PFSK-1 (cell line): ENCODE measurements around the gene RALBP1.

ENCODE experiments used
- FOXP2 ChIP-seq: optimal IDR thresholded peaks from 2 replicates; pipeline ENCODE3; 2011; ENCODE audit warnings: borderline replicate concordance, control low read depth, inconsistent platforms; ENCODE audit not compliant: insufficient read depth; ENCODE audit errors: extremely low read length, extremely low read depth
- POLR2AphosphoS5 ChIP-seq: IDR thresholded peaks from 2 replicates; pipeline ENCODE4 v1.6.1; 2012; ENCODE audit warnings: low read depth, mild to moderate bottlenecking, control low read depth, low read length, moderate library complexity
- REST ChIP-seq, 2 experiments: IDR thresholded peaks; 2 replicates each; pipeline versions ENCODE4 v1.6.1 to v1.8.0; 2011 to 2012; ENCODE audit warnings: low read depth in 2 of 2, low read length in 2 of 2, control low read depth in 1 of 2, inconsistent platforms in 1 of 2, mild to moderate bottlenecking in 1 of 2, moderate library complexity in 1 of 2; ENCODE audit not compliant: insufficient read depth in 1 of 2
- SIN3A ChIP-seq: IDR thresholded peaks from 2 replicates; pipeline ENCODE4 v1.6.1; 2012; ENCODE audit warnings: mild to moderate bottlenecking, low read length, moderate library complexity, borderline replicate concordance; ENCODE audit not compliant: insufficient read depth
- TAF1 ChIP-seq: IDR thresholded peaks from 2 replicates; pipeline ENCODE4 v1.6.1; 2012; ENCODE audit warnings: low read length, control low read depth, borderline replicate concordance; ENCODE audit not compliant: insufficient read depth

Gene RALBP1

GRCh38 chr18:9474108-9474982 is 968 bp upstream of the RALBP1 start:
- TF ChIP-seq SIN3A (no peak), REST (IDR thresholded peaks at IDR 0.05; ENCODE audit: insufficient read depth in 1 of 2, low read depth in 2 of 2, low read length in 2 of 2) (no peak), POLR2AphosphoS5 (no peak), TAF1 (no peak), FOXP2 (no peak)

GRCh38 chr18:9475643-9476591 is 604 bp downstream of the RALBP1 start:
- no peak for TF ChIP-seq TAF1
- TF ChIP-seq FOXP2 = no peak
- TF ChIP-seq POLR2AphosphoS5 = no peak
- no peak for TF ChIP-seq REST (IDR thresholded peaks at IDR 0.05; ENCODE audit: insufficient read depth in 1 of 2, low read depth in 2 of 2, low read length in 2 of 2)
- TF ChIP-seq SIN3A = no peak

- TF ChIP-seq POLR2AphosphoS5 (no peak), REST (IDR thresholded peaks at IDR 0.05; ENCODE audit: insufficient read depth in 1 of 2, low read depth in 2 of 2, low read length in 2 of 2) (no peak), SIN3A (no peak), FOXP2 (no peak), TAF1 (no peak)
These were observed 2.2 kb downstream of the RALBP1 start for GRCh38 chr18:9477509-9477908.

GRCh38 chr18:9478545-9478944 is 3.2 kb downstream of the RALBP1 start:
- no peak for TF ChIP-seq SIN3A
- no peak for TF ChIP-seq REST (IDR thresholded peaks at IDR 0.05; ENCODE audit: insufficient read depth in 1 of 2, low read depth in 2 of 2, low read length in 2 of 2)
- TF ChIP-seq TAF1 = no peak
- no peak for TF ChIP-seq POLR2AphosphoS5
- TF ChIP-seq FOXP2 = no peak
